Hematopoietic multipotent progenitor cell treated with erythropoietin and hydrocortisone succinate and interleukin-3 and kit ligand, for 8 days (in vitro differentiated cells): Measurements from ENCODE around the gene LGALS9C.
"Not testable (repeated sequence)": the region's sequence is repeated elsewhere in the genome, so short reads cannot be mapped to it uniquely, and the experiment has no call there.

Source experiments
- DNase-seq: peaks from one replicate; pipeline ENCODE4 v3.0.0-alpha.2; 2015

The LGALS9C gene

GRCh38 chr17:18542234-18542633 lies 65.6 kb downstream of the LGALS9C start:
- DNase-seq: not testable (repeated sequence)

GRCh38 chr17:18542907-18543306 lies 66.3 kb downstream of the LGALS9C start:
- DNase-seq: not testable (repeated sequence)
